Fibroblast of skin of right biceps (primary cell): ENCODE measurements around the gene RSL1D1.
"Not testable (repeated sequence)": the region's sequence is repeated elsewhere in the genome, so short reads cannot be mapped to it uniquely, and the experiment has no call there.

Source experiments
- DNase-seq: peaks from one replicate; pipeline ENCODE4 v3.0.0-alpha.2; 2013

The RSL1D1 gene

GRCh38 chr16:11797166-11797956 is 54.0 kb downstream of the RSL1D1 start, which contains the start of gene ZC3H7A:
Gene ZC3H7A (minus strand): TSS chr16:11797258. CDS start chr16:11782354, 14,904 bp downstream.
- peak; percentile 98 for DNase-seq

- peak; percentile 31 for DNase-seq
Measured at GRCh38 chr16:11796227-11797165, 54.8 kb downstream of the RSL1D1 start.

GRCh38 chr16:11795887-11796226 is 55.5 kb downstream of the RSL1D1 start:
- DNase-seq, result no peak

GRCh38 chr16:11794996-11795886 is 56.1 kb downstream of the RSL1D1 start:
- no peak for DNase-seq

- DNase-seq, result no peak
Measured at GRCh38 chr16:11794447-11794846, 56.9 kb downstream of the RSL1D1 start.

GRCh38 chr16:11793840-11794239 is 57.5 kb downstream of the RSL1D1 start:
- DNase-seq, result no peak

- DNase-seq, result no peak
Measured at GRCh38 chr16:11792410-11793241, 58.7 kb downstream of the RSL1D1 start.

GRCh38 chr16:11791144-11791828 is 60.1 kb downstream of the RSL1D1 start:
- no peak for DNase-seq

- DNase-seq, result no peak
Measured at GRCh38 chr16:11788914-11789313, 62.4 kb downstream of the RSL1D1 start.

- not testable (repeated sequence) for DNase-seq
Measured at GRCh38 chr16:11784980-11785599, 66.3 kb downstream of the RSL1D1 start.

GRCh38 chr16:11784381-11784780 is 67.0 kb downstream of the RSL1D1 start:
- not testable (repeated sequence) for DNase-seq

GRCh38 chr16:11784038-11784369 is 67.3 kb downstream of the RSL1D1 start:
- peak; percentile 37 for DNase-seq
